HG03135 (cell line): Measurements from ENCODE around the gene CHMP5.
A peak's percentile ranks its signal among the peaks of the same experiment; 100 is the strongest.

Experiments
- ATAC-seq: cut with Tn5 transposase; IDR thresholded peaks from one replicate; pipeline ENCODE4 v1.9.1; 2021; ENCODE audit warnings: mild to moderate bottlenecking, moderate library complexity; ENCODE audit not compliant: unreplicated experiment

CHMP5 gene

GRCh38 chr9:33273266-33273971 lies 8.6 kb downstream of the CHMP5 start:
- ATAC-seq, result no peak

GRCh38 chr9:33273972-33274328 lies 9.1 kb downstream of the CHMP5 start:
- no peak for ATAC-seq

- ATAC-seq, result no peak
Observed at GRCh38 chr9:33277484-33277883, 12.6 kb downstream of the CHMP5 start.

GRCh38 chr9:33285502-33285901 lies 20.7 kb downstream of the CHMP5 start:
- no peak for ATAC-seq

GRCh38 chr9:33287087-33287490 lies 22.2 kb downstream of the CHMP5 start:
- ATAC-seq, result no peak

- ATAC-seq, result no peak
Observed at GRCh38 chr9:33288235-33288634, 23.4 kb downstream of the CHMP5 start.

- ATAC-seq, result no peak
Observed at GRCh38 chr9:33288828-33289483, 24.1 kb downstream of the CHMP5 start.

- no peak for ATAC-seq
Observed at GRCh38 chr9:33289496-33289895, 24.6 kb downstream of the CHMP5 start.

- peak; percentile 29 for ATAC-seq
Observed at GRCh38 chr9:33289936-33290246, 25.0 kb downstream of the CHMP5 start.

- ATAC-seq, result peak; percentile 82
Observed at GRCh38 chr9:33290247-33291030, 25.6 kb downstream of the CHMP5 start, which contains the start of gene NFX1. Gene NFX1 (plus strand): TSS chr9:33290516. CDS start chr9:33290573, 57 bp downstream.

- peak; percentile 1 for ATAC-seq
Observed at GRCh38 chr9:33291031-33291397, 26.2 kb downstream of the CHMP5 start.

GRCh38 chr9:33291901-33292300 lies 27.1 kb downstream of the CHMP5 start:
- no peak for ATAC-seq

GRCh38 chr9:33293782-33294181 lies 28.9 kb downstream of the CHMP5 start:
- ATAC-seq, result no peak

- ATAC-seq, result no peak
Observed at GRCh38 chr9:33294670-33295432, 30.0 kb downstream of the CHMP5 start.

GRCh38 chr9:33295571-33295970 lies 30.7 kb downstream of the CHMP5 start:
- ATAC-seq, result peak; percentile 28

- peak; percentile 86 for ATAC-seq
Observed at GRCh38 chr9:33297432-33297831, 32.6 kb downstream of the CHMP5 start.

- no peak for ATAC-seq
Observed at GRCh38 chr9:33300546-33300945, 35.7 kb downstream of the CHMP5 start.

- no peak for ATAC-seq
Observed at GRCh38 chr9:33304362-33304761, 39.5 kb downstream of the CHMP5 start.

- no peak for ATAC-seq
Observed at GRCh38 chr9:33306037-33306436, 41.2 kb downstream of the CHMP5 start.

GRCh38 chr9:33307067-33307466 lies 42.2 kb downstream of the CHMP5 start:
- no peak for ATAC-seq

- no peak for ATAC-seq
Observed at GRCh38 chr9:33309903-33310302, 45.1 kb downstream of the CHMP5 start.
